ENCODE results near the gene CYB5B. TPM values are rescaled to one million over a fixed set of nuclear protein-coding genes. Genes with fewer than 3 reads are reported as not detected.
A peak's percentile ranks its signal among the peaks of the same experiment; 100 is the strongest.

CYB5B gene
- total RNA-seq, 4 donors from 2014 or later: 26.7 to 31.2 (median 29.1) TPM

- Histone ChIP-seq H3K4me3 (peak overlapping the region; percentile 13 to 46 (median 26)), H3K36me3 (no peaks in the 10 kb centered on the region), H3K9me3 (no peaks in the 10 kb centered on the region), H3K27ac (replicated peaks in 1 of 4) (peak overlapping the region; percentile 74 to 83 (median 74)), H3K4me1 (peaks cover 10 to 25% (median 19%) of the 10 kb centered on the region in 4 donors), H3K27me3 (no peaks in the 10 kb centered on the region)
- DNase-seq (ENCODE audit: extremely low spot score): no peak
- peak; percentile 30 to 57 for TF ChIP-seq POLR2AphosphoS5 (IDR thresholded peaks at IDR 0.05)
- no peak for TF ChIP-seq POLR2A (IDR thresholded peaks at IDR 0.05; ENCODE audit: low read depth)
- intact Hi-C loops (cut with DNase I): no loop called here
- WGBS: 59% methylated on average over 7 of the region's 10 CpGs
Observed at GRCh38 chr16:69482410-69482991, 58.1 kb downstream of the CYB5B start.

- no peak for DNase-seq (ENCODE audit: extremely low spot score)
- H3K4me1 ChIP-seq: peaks cover 10 to 25% (median 19%) of the 10 kb centered on the region in 4 donors
- intact Hi-C loops (cut with DNase I): no loop called here
- H3K4me3 ChIP-seq: no peak overlapping the region
- TF ChIP-seq POLR2AphosphoS5 (IDR thresholded peaks at IDR 0.05): no peak
- no peak for TF ChIP-seq POLR2A (IDR thresholded peaks at IDR 0.05; ENCODE audit: low read depth)
- no peak for TF ChIP-seq EP300 (IDR thresholded peaks at IDR 0.05)
- no peak for TF ChIP-seq CTCF (IDR thresholded peaks at IDR 0.05)
- WGBS: 57% methylated on average over 5 of the region's 5 CpGs
- H3K27ac ChIP-seq (replicated peaks in 1 of 4): no peak overlapping the region
- H3K27me3 ChIP-seq: no peaks in the 10 kb centered on the region
- H3K36me3 ChIP-seq: no peaks in the 10 kb centered on the region
- no peaks in the 10 kb centered on the region for H3K9me3 ChIP-seq
Observed at GRCh38 chr16:69483611-69484010, 59.2 kb downstream of the CYB5B start.

- DNase-seq (ENCODE audit: extremely low spot score): no peak
- Histone ChIP-seq H3K27me3 (no peaks in the 10 kb centered on the region), H3K36me3 (no peaks in the 10 kb centered on the region), H3K4me3 (no peak overlapping the region), H3K9me3 (no peaks in the 10 kb centered on the region), H3K4me1 (peaks cover 10 to 25% (median 19%) of the 10 kb centered on the region in 4 donors), H3K27ac (replicated peaks in 1 of 4) (no peak overlapping the region)
- intact Hi-C loops (cut with DNase I): no loop called here
- TF ChIP-seq POLR2A (IDR thresholded peaks at IDR 0.05; ENCODE audit: low read depth) (no peak), POLR2AphosphoS5 (IDR thresholded peaks at IDR 0.05) (no peak), CTCF (IDR thresholded peaks at IDR 0.05) (no peak), EP300 (IDR thresholded peaks at IDR 0.05) (no peak)
- WGBS: 96% methylated on average over 2 of the region's 2 CpGs
Observed at GRCh38 chr16:69485361-69485760, 60.9 kb downstream of the CYB5B start.

- Histone ChIP-seq H3K27me3 (no peaks in the 10 kb centered on the region), H3K9me3 (no peaks in the 10 kb centered on the region), H3K4me1 (peaks cover 10 to 25% (median 19%) of the 10 kb centered on the region in 4 donors), H3K27ac (replicated peaks in 1 of 4) (no peak overlapping the region), H3K4me3 (no peak overlapping the region), H3K36me3 (no peaks in the 10 kb centered on the region)
- TF ChIP-seq EP300 (IDR thresholded peaks at IDR 0.05) (no peak), POLR2AphosphoS5 (IDR thresholded peaks at IDR 0.05) (no peak), CTCF (IDR thresholded peaks at IDR 0.05) (no peak), POLR2A (IDR thresholded peaks at IDR 0.05; ENCODE audit: low read depth) (no peak)
- no peak for DNase-seq (ENCODE audit: extremely low spot score)
- intact Hi-C loops (cut with DNase I): no loop called here
- 92% methylated on average over 6 of the region's 6 CpGs for WGBS
Observed at GRCh38 chr16:69485816-69486215, 61.4 kb downstream of the CYB5B start.

GRCh38 chr16:69486272-69486671 lies 61.9 kb downstream of the CYB5B start:
- intact Hi-C loops (cut with DNase I): no loop called here
- Histone ChIP-seq H3K27me3 (no peaks in the 10 kb centered on the region), H3K27ac (replicated peaks in 1 of 4) (no peak overlapping the region), H3K36me3 (no peaks in the 10 kb centered on the region), H3K4me3 (no peak overlapping the region), H3K4me1 (peaks cover 9 to 24% (median 19%) of the 10 kb centered on the region in 4 donors), H3K9me3 (no peaks in the 10 kb centered on the region)
- TF ChIP-seq POLR2AphosphoS5 (IDR thresholded peaks at IDR 0.05): no peak
- no peak for TF ChIP-seq CTCF (IDR thresholded peaks at IDR 0.05)
- TF ChIP-seq POLR2A (IDR thresholded peaks at IDR 0.05; ENCODE audit: low read depth): no peak
- no peak for TF ChIP-seq EP300 (IDR thresholded peaks at IDR 0.05)
- DNase-seq (ENCODE audit: extremely low spot score): no peak
- WGBS: 91% methylated on average over 5 of the region's 5 CpGs

All from esophagus muscularis mucosa (tissue), 4 donors.